ENCODE results near the gene ROBO2.

Gene ROBO2

DNA sequence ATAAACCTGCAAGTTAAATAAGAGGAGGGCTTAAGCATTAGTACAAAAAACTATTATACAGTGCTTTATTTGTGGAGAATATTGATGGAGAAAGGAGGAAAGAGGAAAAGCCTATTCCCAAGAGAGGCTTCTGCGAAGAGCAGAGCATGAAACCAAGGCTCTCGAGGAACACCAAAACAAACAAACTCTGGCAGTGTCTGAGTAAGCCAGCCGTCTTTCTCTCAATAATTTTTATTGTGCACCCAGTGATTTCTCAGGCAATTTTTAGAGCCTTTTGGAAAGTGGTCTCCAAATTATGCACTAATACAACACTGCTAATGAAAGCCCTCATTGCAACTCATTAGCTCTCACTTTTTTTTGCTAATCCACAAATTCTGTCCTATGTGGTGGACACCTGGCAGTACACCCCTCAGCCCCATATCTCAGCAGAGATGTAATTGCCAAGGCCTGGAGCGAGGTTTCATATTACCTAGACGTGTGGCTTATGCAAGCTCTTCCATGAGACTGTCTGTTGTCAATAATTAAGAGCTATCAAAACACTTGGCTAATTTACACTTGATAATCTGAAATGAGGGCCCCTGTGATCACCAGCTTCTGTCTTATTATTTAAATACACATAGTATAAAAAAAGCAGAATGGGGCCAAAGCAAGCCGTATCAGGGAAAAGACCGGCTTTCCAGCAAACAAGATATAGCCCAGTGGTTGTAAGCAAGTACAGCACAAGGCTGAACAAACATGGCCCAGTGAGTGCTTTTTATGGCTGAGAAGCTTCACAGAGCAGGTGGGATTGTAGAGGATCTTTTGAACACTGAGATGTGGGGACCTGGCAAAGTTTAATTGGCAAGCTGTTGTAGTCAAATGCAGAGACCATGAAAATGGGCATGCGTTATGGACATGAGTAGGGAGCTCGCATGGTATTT lies 216.9 kb downstream of the ROBO2 start:
- DNase-seq (ENCODE audit: low read depth in 2 of 2): no peak

- DNase-seq (ENCODE audit: low read depth in 2 of 2): no peak
Observed at GRCh38 chr3:77259694-77260093, 219.8 kb downstream of the ROBO2 start.

GRCh38 chr3:77262361-77262760 lies 222.5 kb downstream of the ROBO2 start:
- DNase-seq (ENCODE audit: low read depth in 2 of 2): no peak

GRCh38 chr3:77267589-77267988 lies 227.7 kb downstream of the ROBO2 start:
- no peak for DNase-seq (ENCODE audit: low read depth in 2 of 2)

DNA sequence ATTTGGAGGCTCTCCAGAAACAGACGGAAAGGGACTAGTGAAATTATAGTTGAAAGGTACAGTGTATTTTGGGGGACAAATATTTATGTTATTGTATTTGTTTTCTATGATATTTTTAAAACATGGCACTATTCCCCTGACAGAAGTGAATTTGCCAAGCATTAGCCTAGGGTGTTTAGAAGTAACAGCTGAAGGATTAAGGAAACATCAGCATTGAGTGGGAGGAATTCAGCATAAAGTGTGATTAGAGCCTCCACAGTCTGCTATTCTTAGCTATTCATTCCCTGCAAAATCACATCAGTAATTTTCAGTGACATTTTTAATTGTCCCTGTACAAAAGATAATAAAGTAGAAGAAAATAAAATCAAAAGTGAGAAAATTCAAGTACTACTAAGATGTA lies 231.4 kb downstream of the ROBO2 start:
- DNase-seq (ENCODE audit: low read depth in 2 of 2): no peak

DNA sequence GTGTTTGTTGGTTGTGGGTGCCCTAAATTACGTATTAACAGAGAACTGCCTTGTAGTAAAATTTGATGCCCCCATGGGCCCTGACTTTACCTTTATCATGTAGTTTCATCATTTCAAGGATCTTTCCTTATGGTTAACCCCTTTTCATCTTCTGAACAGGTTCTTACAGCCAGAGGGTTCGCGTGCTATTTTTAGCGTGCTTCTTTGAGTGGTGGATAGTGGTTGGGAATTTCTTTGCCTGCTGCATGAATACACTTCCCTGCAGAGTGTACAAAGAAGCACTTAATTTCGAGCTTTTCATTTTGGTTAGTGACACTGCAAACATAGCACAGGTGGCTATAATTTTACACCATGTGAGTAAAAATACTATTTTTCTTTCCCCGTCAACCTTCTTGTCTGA lies 231.8 kb downstream of the ROBO2 start:
- DNase-seq (ENCODE audit: low read depth in 2 of 2): no peak

DNA sequence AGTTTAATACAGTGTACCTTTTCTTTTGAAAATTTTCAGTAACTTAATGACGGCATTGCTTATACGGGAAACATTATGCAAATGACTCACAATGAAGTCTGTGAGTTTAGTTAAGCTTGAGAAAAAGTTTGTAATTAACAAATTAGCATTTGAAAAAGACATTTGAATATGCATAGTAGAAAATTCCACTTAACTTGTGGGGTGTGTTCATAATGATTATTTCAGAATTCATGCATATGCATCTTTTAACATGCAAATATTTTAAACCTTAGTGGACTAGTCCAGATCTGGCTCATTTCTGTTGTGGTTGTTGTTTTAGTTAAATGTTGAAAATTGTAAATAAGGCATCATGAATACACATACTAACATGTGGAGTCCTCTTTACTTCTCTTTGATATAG lies 239.4 kb downstream of the ROBO2 start:
- DNase-seq (ENCODE audit: low read depth in 2 of 2): no peak

GRCh38 chr3:77281721-77282120 lies 241.8 kb downstream of the ROBO2 start:
- DNase-seq (ENCODE audit: low read depth in 2 of 2): no peak

GRCh38 chr3:77283108-77283507 lies 243.2 kb downstream of the ROBO2 start:
- no peak for DNase-seq (ENCODE audit: low read depth in 2 of 2)

- DNase-seq (ENCODE audit: low read depth in 2 of 2): no peak
Observed at GRCh38 chr3:77288348-77288747, 248.4 kb downstream of the ROBO2 start.

DNA sequence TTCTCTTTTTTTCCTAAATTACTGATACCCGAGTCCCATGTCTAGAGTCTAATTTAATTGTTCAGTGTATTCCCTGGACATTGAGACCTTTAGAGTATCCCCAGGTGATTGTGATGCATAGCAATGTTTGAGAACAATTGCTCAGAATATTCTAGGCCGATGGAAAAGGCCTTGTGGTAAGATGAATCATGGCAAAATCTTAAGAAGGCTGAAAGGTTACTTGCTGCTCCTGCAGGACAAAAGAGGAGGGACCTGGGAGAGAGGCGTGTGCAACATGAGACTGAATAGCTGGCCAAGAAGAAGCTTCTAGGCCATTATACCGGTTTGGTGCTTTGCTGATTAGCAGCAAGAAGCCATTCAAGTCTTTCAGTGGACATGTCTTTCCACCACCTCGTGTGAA lies 256.6 kb downstream of the ROBO2 start:
- DNase-seq (ENCODE audit: low read depth in 2 of 2): no peak

- DNase-seq (ENCODE audit: low read depth in 2 of 2): no peak
Observed at GRCh38 chr3:77298417-77298816, 258.5 kb downstream of the ROBO2 start.

GRCh38 chr3:77303955-77304699 lies 264.2 kb downstream of the ROBO2 start:
- no peak for DNase-seq (ENCODE audit: low read depth in 2 of 2)

- DNase-seq (ENCODE audit: low read depth in 2 of 2): no peak
Observed at GRCh38 chr3:77304700-77305021, 264.8 kb downstream of the ROBO2 start.

- DNase-seq (ENCODE audit: low read depth in 2 of 2): no peak
Observed at GRCh38 chr3:77309460-77309859, 269.6 kb downstream of the ROBO2 start.

GRCh38 chr3:77313843-77314242 lies 273.9 kb downstream of the ROBO2 start:
- DNase-seq (ENCODE audit: low read depth in 2 of 2): no peak

DNA sequence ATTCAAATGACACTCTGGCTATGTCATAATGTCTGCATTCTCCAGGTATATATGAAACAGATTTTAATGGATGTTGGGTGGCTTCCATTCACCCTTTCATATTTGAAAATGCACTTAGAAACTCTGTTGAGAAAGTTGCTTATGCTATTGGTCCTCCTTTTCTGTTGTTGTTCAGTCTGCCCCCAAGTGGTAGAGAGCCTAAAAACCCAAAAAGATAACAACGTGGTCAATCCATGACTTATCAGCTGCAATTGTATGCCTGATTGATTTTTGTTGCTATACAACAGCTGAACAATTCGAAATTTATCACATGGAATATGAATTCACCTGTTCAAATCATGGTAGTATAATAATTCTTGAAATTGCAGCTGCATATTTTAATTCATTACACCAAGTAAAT lies 279.8 kb downstream of the ROBO2 start:
- DNase-seq (ENCODE audit: low read depth in 2 of 2): no peak

DNA sequence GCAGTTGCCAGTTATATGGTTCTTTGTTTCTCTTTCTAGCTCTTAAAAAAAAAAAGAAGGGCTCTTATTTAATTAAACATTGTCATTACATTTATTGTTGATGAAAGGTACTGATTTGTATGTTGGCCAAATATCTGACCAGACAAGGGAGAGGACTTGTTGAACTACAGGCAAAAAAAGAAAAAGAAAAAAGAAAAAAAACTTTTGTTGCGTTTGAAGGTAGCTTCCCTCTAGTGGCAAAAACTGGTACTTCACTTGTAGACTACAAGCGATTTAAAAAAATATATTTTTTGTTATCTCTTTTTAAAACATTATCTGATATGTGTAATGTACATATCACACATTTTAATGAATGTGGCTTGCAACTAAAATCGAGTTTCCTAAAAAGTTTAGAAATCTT lies 280.6 kb downstream of the ROBO2 start:
- DNase-seq (ENCODE audit: low read depth in 2 of 2): no peak

DNA sequence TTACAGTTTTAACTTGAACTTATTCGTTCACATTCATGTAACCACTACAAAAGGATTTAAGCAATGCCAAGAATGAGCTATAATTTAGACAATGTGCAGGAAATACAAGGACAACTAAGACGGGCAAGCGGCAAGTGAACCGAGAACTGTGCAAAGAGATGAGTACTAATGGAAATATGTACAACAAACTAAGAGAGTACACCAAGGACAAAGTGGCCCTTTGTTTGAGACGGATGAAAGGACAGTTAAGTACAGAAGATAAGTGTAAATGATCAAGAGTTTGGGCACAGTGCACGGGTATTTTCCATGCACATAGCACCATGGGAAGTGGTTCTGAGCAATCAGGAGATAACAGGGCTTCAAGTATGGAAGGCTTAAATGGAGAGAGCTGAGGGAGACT lies 281.7 kb downstream of the ROBO2 start:
- no peak for DNase-seq (ENCODE audit: low read depth in 2 of 2)

GRCh38 chr3:77323626-77324025 lies 283.7 kb downstream of the ROBO2 start:
- DNase-seq (ENCODE audit: low read depth in 2 of 2): no peak

DNA sequence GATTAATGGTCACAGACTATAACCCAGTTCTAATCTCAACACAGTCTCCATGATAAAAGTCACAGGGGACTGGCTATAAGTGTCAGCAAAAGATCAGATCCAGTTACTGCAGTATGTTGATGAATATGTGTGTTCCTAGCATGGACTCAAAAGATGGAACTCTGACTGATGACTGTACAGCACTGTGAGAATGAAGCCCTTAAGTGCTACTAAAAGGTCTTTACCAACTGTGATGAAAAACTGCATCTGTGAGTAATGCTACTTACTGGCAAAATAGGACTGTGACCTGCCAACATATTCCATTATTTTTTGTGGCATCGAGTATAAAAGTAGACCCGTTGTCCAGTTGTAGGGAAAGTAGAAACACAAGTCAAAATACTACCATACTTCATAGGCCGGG lies 284.2 kb downstream of the ROBO2 start:
- no peak for DNase-seq (ENCODE audit: low read depth in 2 of 2)

GRCh38 chr3:77325280-77325679 lies 285.4 kb downstream of the ROBO2 start:
- DNase-seq (ENCODE audit: low read depth in 2 of 2): no peak

GRCh38 chr3:77325702-77326101 lies 285.8 kb downstream of the ROBO2 start:
- no peak for DNase-seq (ENCODE audit: low read depth in 2 of 2)
